T-helper 17 cell (primary cell): ENCODE measurements around the gene ALCAM. TPM values are rescaled to one million over a fixed set of nuclear protein-coding genes. Genes with fewer than 3 reads are reported as not detected.
"Not testable (repeated sequence)": the region's sequence is repeated elsewhere in the genome, so short reads cannot be mapped to it uniquely, and the experiment has no call there.

ENCODE experiments used
- ATAC-seq: fragments of 150-1000 bp; cut with Tn5 transposase; 2 replicates; pipeline ENCODE4 v1.10.0; 2021; ENCODE audit warnings: mild to moderate bottlenecking, moderate library complexity
- DNase-seq, 3 donors: peaks; one replicate each; pipeline versions ENCODE4 v3.0.0 to v3.0.0-alpha.2; 2020 to 2021
- H3K9me3 ChIP-seq: one replicate; pipeline ENCODE4 v1.7.0; 2013; ENCODE audit warnings: low read length, mild to moderate bottlenecking; ENCODE audit not compliant: control insufficient read depth, poor library complexity, severe bottlenecking
- H3K27ac Mint-ChIP-seq: one replicate; pipeline ENCODE4 v1.8.0; 2022; ENCODE audit warnings: mild to moderate bottlenecking, moderate library complexity, mixed read lengths
- H3K27me3 Mint-ChIP-seq: one replicate; pipeline ENCODE4 v1.8.0; 2022; ENCODE audit warnings: mixed read lengths
- H3K36me3 Mint-ChIP-seq: one replicate; pipeline ENCODE4 v1.8.0; 2022; ENCODE audit warnings: low read depth, mixed read lengths
- H3K4me1 Mint-ChIP-seq: one replicate; pipeline ENCODE4 v1.8.0; 2022; ENCODE audit warnings: mild to moderate bottlenecking, mixed read lengths
- H3K4me3 Mint-ChIP-seq: one replicate; pipeline ENCODE4 v1.8.0; 2022; ENCODE audit warnings: mild to moderate bottlenecking, moderate library complexity, mixed read lengths
- total RNA-seq, 4 donors: library from RNA in 2 of 4; stranded (reverse) in 2 of 4; gene quantifications; one replicate each; pipeline ENCODE4 v1.2.3 and lab custom pipeline; 2022 to 2026

Gene ALCAM
- total RNA-seq, 2 donors from 2014 or later: 8.4 TPM

DNA sequence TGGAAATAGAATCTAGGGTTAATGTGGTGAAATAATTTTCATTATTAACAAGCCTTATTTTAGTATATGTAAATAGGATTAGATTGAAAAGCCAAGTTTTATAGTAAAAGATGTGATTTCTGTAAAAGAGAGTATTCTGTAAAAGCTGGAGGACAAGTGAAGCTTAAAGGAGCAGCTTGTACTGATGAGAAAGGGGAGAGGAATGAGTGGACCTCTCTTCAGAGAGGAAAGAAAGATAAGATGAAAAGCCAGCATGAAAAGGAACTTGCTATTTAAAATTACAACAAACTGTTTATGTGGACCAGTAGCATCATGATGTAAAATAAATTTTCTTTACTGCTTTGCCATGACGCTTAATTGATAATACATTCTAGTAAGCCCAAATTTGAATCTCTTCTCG is 18.5 kb downstream of the ALCAM start:
- Mint-ChIP-seq H3K36me3 (no peaks in the 10 kb centered on the region), H3K4me3 (no peak overlapping the region), H3K27ac (no peak overlapping the region), H3K4me1 (peaks cover 3% of the 10 kb centered on the region), H3K27me3 (no peaks in the 10 kb centered on the region)
- no peak for ATAC-seq
- no peak for DNase-seq
- H3K9me3 ChIP-seq: no peaks in the 10 kb centered on the region

DNA sequence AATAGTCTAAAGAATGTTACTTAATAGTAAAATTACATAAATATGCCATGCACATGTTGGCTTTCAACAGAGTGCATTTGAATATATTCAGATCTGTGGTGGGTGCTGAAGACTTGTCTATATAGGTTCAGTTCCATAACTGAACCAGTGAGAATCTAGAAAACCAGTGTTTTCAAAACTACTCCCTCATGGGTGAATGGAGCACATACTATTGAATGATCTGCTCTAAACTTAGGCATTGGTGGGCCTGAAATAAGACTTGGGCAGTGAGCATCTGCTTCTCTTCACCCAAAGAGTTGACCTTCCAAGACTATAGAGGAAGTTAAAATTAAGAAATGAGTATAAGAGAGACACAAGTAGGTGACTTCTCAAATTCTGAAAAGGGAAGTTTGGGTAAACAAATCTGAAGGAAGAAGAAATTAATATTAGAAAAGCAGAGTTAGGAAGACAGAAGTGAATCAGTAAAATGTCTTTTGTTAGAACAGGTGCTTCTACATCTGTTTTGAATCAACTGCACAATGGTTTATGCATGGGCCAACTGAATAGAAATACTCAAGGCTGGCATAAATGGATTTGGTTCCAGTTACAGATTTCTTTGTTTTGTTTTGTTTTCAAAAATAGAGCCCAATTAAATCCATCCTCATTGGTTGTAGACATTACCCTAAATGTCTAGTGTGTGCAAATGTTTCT is 19.3 kb downstream of the ALCAM start:
- Mint-ChIP-seq H3K36me3 (no peaks in the 10 kb centered on the region), H3K27me3 (no peaks in the 10 kb centered on the region), H3K27ac (no peak overlapping the region), H3K4me1 (peaks cover 3% of the 10 kb centered on the region), H3K4me3 (no peak overlapping the region)
- no peak for ATAC-seq
- H3K9me3 ChIP-seq: no peaks in the 10 kb centered on the region
- DNase-seq: no peak

DNA sequence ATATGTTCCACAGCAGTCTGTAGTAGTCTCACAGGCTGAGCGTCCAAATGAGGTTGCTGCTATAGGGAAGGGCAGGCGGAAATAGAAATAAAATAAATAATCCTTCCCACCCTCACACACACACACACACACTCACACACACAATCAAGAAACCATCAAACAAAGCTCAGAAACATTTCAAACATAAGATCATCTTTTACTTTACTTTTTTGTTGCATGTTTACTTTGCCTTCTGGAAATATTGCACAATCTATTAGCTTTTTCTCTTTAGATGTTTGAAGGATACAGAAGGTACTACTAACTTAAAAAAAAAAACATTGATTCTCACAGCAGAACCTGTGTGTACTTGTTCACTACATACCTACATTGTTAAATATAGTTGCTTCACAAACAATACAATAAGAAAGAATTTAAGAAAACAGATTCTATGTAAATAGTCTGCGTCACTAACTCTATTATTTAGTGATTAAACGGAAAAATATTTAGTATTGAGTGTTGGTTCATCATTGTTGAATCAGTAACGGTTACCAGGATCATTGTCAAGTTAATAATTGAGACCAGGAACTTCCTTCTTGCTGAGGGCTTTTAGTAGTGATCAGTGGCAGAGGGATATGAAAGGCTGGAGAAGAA is 20.5 kb downstream of the ALCAM start:
- Mint-ChIP-seq H3K4me1 (peaks cover 3% of the 10 kb centered on the region), H3K36me3 (no peaks in the 10 kb centered on the region), H3K4me3 (no peak overlapping the region), H3K27me3 (no peaks in the 10 kb centered on the region), H3K27ac (no peak overlapping the region)
- H3K9me3 ChIP-seq: no peaks in the 10 kb centered on the region
- ATAC-seq (no peak), DNase-seq (no peak)

DNA sequence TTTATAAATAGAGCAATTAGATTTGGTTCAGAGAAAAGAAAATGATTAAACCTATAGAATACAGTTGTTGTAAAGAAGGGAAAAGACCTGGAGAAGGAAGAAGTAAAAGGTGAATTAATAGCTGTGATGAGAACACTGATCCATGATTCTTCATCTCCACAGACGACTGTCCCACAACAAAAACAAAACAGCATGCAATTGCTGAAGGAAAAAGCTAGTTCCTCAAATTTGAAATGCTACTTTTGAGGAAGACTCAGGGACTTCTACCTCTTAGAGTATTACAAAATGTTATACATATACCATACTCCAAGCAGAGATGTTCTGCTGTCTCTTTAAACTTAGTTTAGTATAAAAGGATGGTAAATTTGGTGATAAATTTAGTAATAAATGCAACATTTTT is 21.5 kb downstream of the ALCAM start:
- ATAC-seq (no peak), DNase-seq (no peak)
- no peaks in the 10 kb centered on the region for H3K9me3 ChIP-seq
- Mint-ChIP-seq H3K4me1 (no peaks in the 10 kb centered on the region), H3K27ac (no peak overlapping the region), H3K36me3 (no peaks in the 10 kb centered on the region), H3K27me3 (no peaks in the 10 kb centered on the region), H3K4me3 (no peak overlapping the region)

DNA sequence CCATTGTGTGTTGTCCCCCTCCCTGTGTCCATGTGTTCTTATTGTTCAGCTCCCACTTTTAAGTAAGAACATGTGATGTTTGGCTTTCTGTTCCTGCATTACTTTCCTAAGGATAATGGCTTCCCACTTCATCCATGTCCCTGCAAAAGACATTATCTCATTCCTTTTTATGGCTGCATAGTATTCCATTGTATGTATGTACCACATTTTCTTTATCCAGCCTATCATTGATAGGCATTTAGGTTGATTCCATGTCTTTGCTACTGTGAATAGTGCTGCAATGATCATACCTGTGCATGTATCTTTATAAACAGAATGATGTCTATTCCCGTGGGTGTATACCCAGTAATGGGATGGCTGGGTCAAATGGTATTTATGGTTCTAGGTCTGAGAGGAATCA is 23.1 kb downstream of the ALCAM start:
- H3K27me3 Mint-ChIP-seq, ATAC-seq, DNase-seq, H3K27ac Mint-ChIP-seq, H3K9me3 ChIP-seq, H3K36me3 Mint-ChIP-seq, H3K4me1 Mint-ChIP-seq, H3K4me3 Mint-ChIP-seq: not testable (repeated sequence)

DNA sequence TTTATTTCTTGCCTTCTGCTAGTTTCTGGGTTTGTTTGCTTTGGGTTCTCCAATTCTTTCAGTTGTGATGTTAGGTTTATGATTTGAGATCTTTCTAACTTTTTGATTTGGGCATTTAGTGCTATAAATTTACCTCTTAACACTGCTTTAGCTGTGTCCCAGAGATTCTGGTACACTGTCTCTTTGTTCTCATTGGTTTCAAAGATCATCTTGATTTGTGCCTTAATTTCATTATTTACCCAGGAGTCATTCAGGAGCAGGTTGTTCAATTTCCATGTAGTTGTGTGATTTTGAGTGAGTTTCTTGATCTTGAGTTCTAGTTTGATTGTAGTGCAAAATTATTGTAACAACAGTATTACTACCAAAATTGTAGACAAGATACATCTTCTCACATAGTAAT is 25.9 kb downstream of the ALCAM start:
- not testable (repeated sequence) for H3K4me1 Mint-ChIP-seq, H3K27ac Mint-ChIP-seq, ATAC-seq

DNA sequence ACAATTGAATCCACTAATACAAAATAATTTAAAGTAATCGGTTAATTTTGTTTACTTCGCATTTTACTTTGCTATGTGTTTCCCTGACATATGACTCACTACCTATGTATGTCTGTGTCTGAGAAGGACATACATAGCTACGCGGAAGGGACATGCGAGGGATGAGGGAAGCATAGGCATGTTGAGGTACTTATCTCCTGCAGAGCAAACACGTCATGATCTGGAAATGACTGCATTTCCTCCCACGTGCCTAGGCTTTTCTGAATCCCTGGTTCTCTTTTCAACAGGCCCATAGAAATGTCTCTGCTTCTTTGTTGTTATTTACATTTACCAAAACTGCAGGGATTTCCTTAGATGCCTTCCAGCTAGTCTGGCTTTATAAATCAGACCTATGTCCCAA is 27.5 kb downstream of the ALCAM start:
- DNase-seq (no peak), ATAC-seq (no peak)
- no peak overlapping the region for H3K27ac Mint-ChIP-seq
- H3K36me3 Mint-ChIP-seq: peaks cover 2% of the 10 kb centered on the region
- H3K9me3 ChIP-seq: no peaks in the 10 kb centered on the region
- H3K4me1 Mint-ChIP-seq: peaks cover 3% of the 10 kb centered on the region
- no peaks in the 10 kb centered on the region for H3K27me3 Mint-ChIP-seq
- H3K4me3 Mint-ChIP-seq: no peak overlapping the region

More for the DNA sequence above, 25.9 kb downstream of the ALCAM start:
- H3K9me3 ChIP-seq, DNase-seq, H3K4me3 Mint-ChIP-seq, H3K27me3 Mint-ChIP-seq, H3K36me3 Mint-ChIP-seq: not testable (repeated sequence)

DNA sequence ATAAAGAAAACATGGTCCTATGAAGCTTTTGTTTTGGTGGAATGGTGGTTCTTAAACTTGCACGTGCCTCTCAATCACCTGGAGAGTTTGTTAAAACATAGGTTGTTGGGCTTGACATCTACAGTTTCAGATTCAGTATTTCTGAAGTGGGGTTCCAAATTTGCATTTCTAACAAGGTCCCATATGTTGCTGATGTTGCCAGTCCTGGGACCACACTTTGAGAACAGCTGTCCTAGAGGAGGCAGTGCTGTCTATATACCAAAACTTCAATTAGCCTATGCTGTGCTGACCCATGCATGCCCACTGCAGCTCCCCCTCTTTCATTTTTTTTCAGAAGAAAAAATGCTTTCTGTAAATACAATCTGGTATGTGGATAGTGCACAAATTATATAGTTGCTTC is 31.3 kb downstream of the ALCAM start:
- Mint-ChIP-seq H3K36me3 (peaks cover 5% of the 10 kb centered on the region), H3K4me3 (no peak overlapping the region), H3K4me1 (peaks cover 3% of the 10 kb centered on the region), H3K27ac (no peak overlapping the region), H3K27me3 (no peaks in the 10 kb centered on the region)
- ATAC-seq (no peak), DNase-seq (no peak)
- H3K9me3 ChIP-seq: no peaks in the 10 kb centered on the region

DNA sequence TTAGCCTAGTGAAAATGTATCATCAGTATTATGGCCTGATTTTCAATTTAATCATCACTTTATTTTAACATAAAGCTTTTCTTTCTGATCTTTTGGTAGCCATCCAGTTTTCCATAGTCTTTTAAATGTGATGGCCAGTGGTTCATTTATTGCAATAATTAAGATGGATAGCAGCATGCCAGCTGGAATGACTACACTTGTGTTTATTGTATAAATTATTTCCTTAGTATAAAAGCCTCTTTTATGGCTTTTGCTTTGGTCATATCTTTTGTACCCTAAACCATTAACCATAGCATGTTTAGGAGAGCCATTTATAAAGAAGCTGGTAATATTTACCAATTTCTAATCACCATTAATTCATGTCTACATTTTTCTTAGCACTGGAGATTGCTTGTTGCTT is 31.7 kb downstream of the ALCAM start:
- no peak for ATAC-seq
- no peaks in the 10 kb centered on the region for H3K27me3 Mint-ChIP-seq
- peaks cover 5% of the 10 kb centered on the region for H3K36me3 Mint-ChIP-seq
- H3K4me3 Mint-ChIP-seq: no peak overlapping the region
- no peaks in the 10 kb centered on the region for H3K9me3 ChIP-seq
- peaks cover 3% of the 10 kb centered on the region for H3K4me1 Mint-ChIP-seq
- no peak overlapping the region for H3K27ac Mint-ChIP-seq
- no peak for DNase-seq

DNA sequence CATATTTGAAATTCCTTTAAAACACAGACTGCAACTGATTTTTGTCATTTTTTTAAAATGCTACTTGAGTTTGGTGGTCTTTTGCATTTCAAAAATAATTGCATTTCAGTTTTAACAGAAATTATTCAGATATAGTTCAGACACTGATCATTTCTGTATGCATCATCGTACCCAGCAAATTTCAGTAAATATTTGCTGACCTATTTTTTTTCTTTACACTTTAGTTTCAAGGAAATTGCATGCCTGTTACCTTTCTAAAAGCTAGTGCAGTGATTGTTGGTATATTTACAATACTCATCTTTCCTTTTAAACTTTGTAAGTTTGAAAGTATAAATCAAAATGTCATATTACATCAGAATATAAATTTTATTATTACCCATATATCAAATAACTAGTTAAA is 32.4 kb downstream of the ALCAM start:
- ATAC-seq: no peak
- no peaks in the 10 kb centered on the region for H3K27me3 Mint-ChIP-seq
- peaks cover 5% of the 10 kb centered on the region for H3K36me3 Mint-ChIP-seq
- H3K9me3 ChIP-seq: peaks cover 3% of the 10 kb centered on the region
- peaks cover 3% of the 10 kb centered on the region for H3K4me1 Mint-ChIP-seq
- no peak overlapping the region for H3K27ac Mint-ChIP-seq
- no peak for DNase-seq
- no peak overlapping the region for H3K4me3 Mint-ChIP-seq

DNA sequence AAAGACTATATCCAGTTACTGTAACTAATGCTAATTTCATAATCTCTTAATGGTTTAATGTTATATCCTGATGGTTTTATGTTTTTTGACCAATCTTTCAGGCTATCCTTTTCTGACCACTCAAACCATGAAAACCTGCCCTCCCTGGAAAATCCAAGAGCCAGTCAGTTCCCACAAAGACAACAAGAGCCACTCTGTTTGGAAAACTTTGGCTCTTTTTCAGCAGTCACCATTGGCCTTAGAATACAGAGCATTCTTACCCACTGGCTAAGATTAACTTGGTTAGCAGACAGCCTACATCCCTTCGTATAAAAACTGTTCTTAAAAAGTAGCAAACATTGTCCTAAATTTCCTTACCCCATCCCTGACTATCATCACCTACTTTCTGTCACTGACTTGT is 32.9 kb downstream of the ALCAM start:
- Mint-ChIP-seq H3K27ac (no peak overlapping the region), H3K27me3 (no peaks in the 10 kb centered on the region), H3K4me3 (no peak overlapping the region), H3K4me1 (peaks cover 3% of the 10 kb centered on the region), H3K36me3 (peaks cover 5% of the 10 kb centered on the region)
- DNase-seq: no peak
- peaks cover 4% of the 10 kb centered on the region for H3K9me3 ChIP-seq
- no peak for ATAC-seq

DNA sequence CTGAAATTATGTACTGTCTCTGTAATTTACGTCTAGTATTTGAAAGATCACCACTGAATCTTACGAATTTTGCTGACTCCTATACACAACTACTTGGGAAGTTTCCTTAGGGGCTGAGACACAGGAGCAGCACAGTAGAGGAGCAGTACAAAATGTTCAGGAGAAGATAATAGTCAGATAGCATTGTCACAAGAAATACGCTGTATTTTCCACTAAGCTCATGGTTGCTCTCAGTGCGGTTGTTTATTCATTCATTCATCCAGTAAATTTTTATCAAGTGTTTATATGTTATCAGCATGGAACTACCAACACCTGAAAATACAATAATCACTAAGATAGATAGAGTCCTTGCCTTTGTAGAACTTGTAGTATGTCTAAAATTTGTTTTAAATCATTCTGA is 34.5 kb downstream of the ALCAM start:
- DNase-seq (no peak), ATAC-seq (no peak)
- Mint-ChIP-seq H3K4me3 (no peak overlapping the region), H3K27ac (no peak overlapping the region), H3K36me3 (peaks cover 2% of the 10 kb centered on the region), H3K27me3 (no peaks in the 10 kb centered on the region), H3K4me1 (no peaks in the 10 kb centered on the region)
- H3K9me3 ChIP-seq: peaks cover 4% of the 10 kb centered on the region

DNA sequence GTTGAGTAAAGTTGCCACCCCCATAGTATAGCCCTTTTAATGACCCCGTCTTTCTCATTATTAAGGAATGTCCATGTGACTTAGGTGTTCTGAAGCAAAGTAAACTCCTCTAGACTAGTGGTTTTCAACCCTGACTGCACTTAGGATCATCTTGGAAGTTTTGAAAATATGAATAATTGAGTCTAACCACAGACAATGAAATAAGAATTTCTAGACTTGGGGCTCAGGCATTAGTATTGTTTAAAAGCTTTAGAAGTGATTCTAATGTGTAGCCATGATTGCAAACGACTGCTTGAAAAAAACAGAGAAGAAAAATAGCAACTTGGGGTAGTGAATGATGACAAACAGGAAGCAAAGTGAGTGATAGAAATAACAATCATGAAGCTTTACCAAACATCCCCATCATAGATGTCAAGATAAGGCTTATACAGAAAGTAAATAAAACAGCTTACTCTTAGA is 35.0 kb downstream of the ALCAM start:
- peaks cover 2% of the 10 kb centered on the region for H3K36me3 Mint-ChIP-seq
- H3K27ac Mint-ChIP-seq: no peak overlapping the region
- no peak overlapping the region for H3K4me3 Mint-ChIP-seq
- no peaks in the 10 kb centered on the region for H3K4me1 Mint-ChIP-seq
- H3K27me3 Mint-ChIP-seq: no peaks in the 10 kb centered on the region
- DNase-seq (no peak), ATAC-seq (no peak)
- H3K9me3 ChIP-seq: peaks cover 4% of the 10 kb centered on the region

DNA sequence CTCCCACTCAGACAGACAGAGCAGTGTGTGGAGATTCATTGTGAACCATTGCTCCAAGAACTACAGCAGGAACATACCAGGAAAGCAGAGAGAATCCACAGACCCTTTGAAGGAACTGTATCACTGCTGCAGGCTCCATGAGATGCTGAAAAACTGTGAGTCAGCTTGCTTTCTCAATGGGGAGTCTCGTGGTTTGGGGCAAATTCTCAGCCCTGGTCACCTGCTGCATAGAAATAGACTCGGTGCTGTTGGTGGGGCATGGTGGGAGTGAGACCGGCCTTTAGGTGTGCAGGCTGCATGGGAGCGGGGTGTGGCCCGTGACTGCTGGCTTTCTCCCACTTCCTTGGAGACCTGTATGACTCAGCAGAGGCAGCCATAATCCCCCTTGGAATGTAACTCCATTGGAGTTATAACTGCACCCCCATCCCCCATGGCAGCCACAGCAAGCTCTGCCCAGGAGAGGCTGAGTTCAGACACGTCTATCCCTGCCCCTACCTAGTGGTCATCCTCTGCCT is 35.6 kb downstream of the ALCAM start:
- peaks cover 2% of the 10 kb centered on the region for H3K36me3 Mint-ChIP-seq
- H3K27me3 Mint-ChIP-seq: no peaks in the 10 kb centered on the region
- H3K27ac Mint-ChIP-seq: no peak overlapping the region

More for the DNA sequence above, 35.6 kb downstream of the ALCAM start:
- no peak for DNase-seq
- no peak for ATAC-seq
- H3K9me3 ChIP-seq: peaks cover 4% of the 10 kb centered on the region
- no peaks in the 10 kb centered on the region for H3K4me1 Mint-ChIP-seq
- H3K4me3 Mint-ChIP-seq: no peak overlapping the region
